GM23248 (cell line): ENCODE results near the gene SLC46A3. TPM values are rescaled to one million over a fixed set of nuclear protein-coding genes. Genes with fewer than 3 reads are reported as not detected.

Experiments
- DNase-seq: peaks from one replicate; pipeline ENCODE4 v3.0.0-alpha.2; 2015
- H2AFZ ChIP-seq: fragments of 200-600 bp; sonication (generic); 2 replicates; pipeline ENCODE4 v1.6.1; 2016; ENCODE audit warnings: antibody characterized with exemption
- H3F3A ChIP-seq: fragments of 200-600 bp; sonication (generic); 2 replicates; pipeline ENCODE4 v1.6.1; 2016; ENCODE audit warnings: mild to moderate bottlenecking, antibody characterized with exemption, mixed run types; ENCODE audit not compliant: insufficient read depth
- H3K27ac ChIP-seq: fragments of 200-600 bp; sonication (generic); 2 replicates; pipeline ENCODE4 v1.5.1; 2016; ENCODE audit warnings: mild to moderate bottlenecking
- H3K27me3 ChIP-seq: fragments of 200-600 bp; sonication (generic); replicated peaks from 2 replicates; pipeline ENCODE4 v1.6.1; 2016; ENCODE audit warnings: mild to moderate bottlenecking; ENCODE audit not compliant: insufficient read depth
- H3K36me3 ChIP-seq: fragments of 200-600 bp; sonication (generic); 2 replicates; pipeline ENCODE4 v1.6.1; 2016; ENCODE audit warnings: low read depth, mild to moderate bottlenecking
- H3K4me1 ChIP-seq: fragments of 200-600 bp; sonication (generic); 2 replicates; pipeline ENCODE4 v1.6.1; 2016; ENCODE audit warnings: mild to moderate bottlenecking; ENCODE audit not compliant: insufficient read depth
- H3K4me2 ChIP-seq: fragments of 200-600 bp; sonication (generic); one replicate; pipeline ENCODE4 v1.6.1; 2016; ENCODE audit warnings: mild to moderate bottlenecking; ENCODE audit not compliant: unreplicated experiment
- H3K4me3 ChIP-seq: fragments of 200-600 bp; sonication (generic); 2 replicates; pipeline ENCODE4 v1.5.1; 2016; ENCODE audit warnings: mild to moderate bottlenecking
- H3K79me2 ChIP-seq: fragments of 200-600 bp; sonication (generic); 2 replicates; pipeline ENCODE4 v1.6.1; 2016; ENCODE audit warnings: mild to moderate bottlenecking; ENCODE audit not compliant: insufficient read depth
- H3K9ac ChIP-seq: fragments of 200-600 bp; sonication (generic); 2 replicates; pipeline ENCODE4 v1.6.1; 2016; ENCODE audit warnings: mild to moderate bottlenecking
- H3K9me2 ChIP-seq: fragments of 200-600 bp; sonication (generic); 2 replicates; pipeline ENCODE4 v1.6.1; 2016; ENCODE audit warnings: mixed run types, mild to moderate bottlenecking, moderate library complexity; ENCODE audit not compliant: insufficient read depth
- H3K9me3 ChIP-seq: fragments of 200-600 bp; sonication (generic); one replicate; pipeline ENCODE4 v1.6.1; 2017; ENCODE audit warnings: low read depth
- H4K20me1 ChIP-seq: fragments of 200-600 bp; sonication (generic); 2 replicates; pipeline ENCODE4 v1.6.0; 2016; ENCODE audit not compliant: insufficient read depth
- EZH2 ChIP-seq: fragments of 200-600 bp; sonication (generic); IDR thresholded peaks from 2 replicates; pipeline ENCODE4 v1.6.1; 2018; ENCODE audit warnings: antibody characterized with exemption, mild to moderate bottlenecking; ENCODE audit not compliant: insufficient read depth, poor library complexity, severe bottlenecking
- EZH2phosphoT487 ChIP-seq: fragments of 200-600 bp; sonication (generic); IDR thresholded peaks from 2 replicates; pipeline ENCODE4 v1.6.1; 2018; ENCODE audit warnings: antibody characterized with exemption, moderate library complexity, mild to moderate bottlenecking, low read depth; ENCODE audit not compliant: insufficient read depth
- WGBS, 2 experiments: methylation state at CpG; one replicate each; pipeline ENCODE4 v1.1.6; 2015 to 2017; ENCODE audit warnings: low lambda C conversion rate in 2 of 2, low coverage in 1 of 2; ENCODE audit errors: missing lambda C conversion rate in 2 of 2; 5-methylcytosine and 5-hydroxymethylcytosine counted together
- in situ Hi-C: fragments of 300-500 bp; cut with MboI; formaldehyde crosslinking; loops from 2 replicates; pipeline ENCODE4 v1.15.0; 2020
- polyA plus RNA-seq: library from polyadenylated mRNA; unstranded; fragments of >200 nt; fragmentation: Nextera tagmentation; extraction: Ambion mirVana; gene quantifications from 2 replicates; pipeline ENCODE4 v1.2.1, GENCODE V29; 2016
- total RNA-seq: library from RNA; depleted of rRNA; stranded (reverse); fragments of >200 nt; shearing (Covaris generic); gene quantifications from 2 replicates; pipeline ENCODE4 v1.2.3, GENCODE V29; 2014

Gene SLC46A3
- total and polyA plus RNA-seq, 2 experiments from 2014 or later = 3.4 to 4.2 TPM

- TF ChIP-seq EZH2phosphoT487 (no peak), EZH2 (no peak)
- no peak overlapping the region for H3K9ac ChIP-seq
- 77 to 87% methylated on average over 5 of the region's 5 CpGs for WGBS, 2 experiments
- no peak overlapping the region for H3K4me2 ChIP-seq
- H3K9me2 ChIP-seq = no peaks in the 10 kb centered on the region
- no peak overlapping the region for H3K4me3 ChIP-seq
- H3K27me3 ChIP-seq = no peaks in the 10 kb centered on the region
- peaks cover 17% of the 10 kb centered on the region for H3K4me1 ChIP-seq
- peak; percentile 20 for DNase-seq
- no peaks in the 10 kb centered on the region for H3K36me3 ChIP-seq
- peaks cover 12% of the 10 kb centered on the region for H3F3A ChIP-seq
- no peaks in the 10 kb centered on the region for H4K20me1 ChIP-seq
- no peaks in the 10 kb centered on the region for H3K79me2 ChIP-seq
- in situ Hi-C loops = no loop called here
- no peak overlapping the region for H3K27ac ChIP-seq
- H2AFZ ChIP-seq = no peak overlapping the region
- H3K9me3 ChIP-seq = no peaks in the 10 kb centered on the region
Measured at GRCh38 chr13:28750187-28751045, 31.6 kb upstream of the SLC46A3 start.

GRCh38 chr13:28747851-28748250, 29.1 kb upstream of the SLC46A3 start:
- DNase-seq = no peak
- Histone ChIP-seq H3F3A (peaks cover 5% of the 10 kb centered on the region), H3K9ac (no peak overlapping the region), H3K4me2 (no peak overlapping the region), H4K20me1 (no peaks in the 10 kb centered on the region), H3K4me3 (no peak overlapping the region), H3K27ac (no peak overlapping the region), H2AFZ (no peak overlapping the region), H3K9me3 (no peaks in the 10 kb centered on the region), H3K4me1 (peaks cover 14% of the 10 kb centered on the region), H3K27me3 (no peaks in the 10 kb centered on the region), H3K79me2 (no peaks in the 10 kb centered on the region), H3K9me2 (no peaks in the 10 kb centered on the region), H3K36me3 (no peaks in the 10 kb centered on the region)
- WGBS, 2 experiments = 88 to 90% methylated on average over 1 of the region's 1 CpG
- TF ChIP-seq EZH2phosphoT487 (no peak), EZH2 (no peak)
- in situ Hi-C loops = no loop called here

- no peaks in the 10 kb centered on the region for H3K27me3 ChIP-seq
- 72 to 82% methylated on average over 4 of the region's 4 CpGs for WGBS, 2 experiments
- TF ChIP-seq EZH2phosphoT487 (no peak), EZH2 (no peak)
Measured at GRCh38 chr13:28746287-28746612, 27.5 kb upstream of the SLC46A3 start.

GRCh38 chr13:28744656-28745055, 25.9 kb upstream of the SLC46A3 start:
- Histone ChIP-seq H3K4me3 (no peak overlapping the region), H3K9me2 (no peaks in the 10 kb centered on the region), H3F3A (peaks cover 5% of the 10 kb centered on the region; the same call in 1 of the 2 replicates), H3K9ac (no peak overlapping the region), H3K36me3 (no peaks in the 10 kb centered on the region), H2AFZ (0 out of 2 replicates have a peak overlapping the region, but pooled peaks have one; percentile 52), H3K4me1 (peaks cover 11% of the 10 kb centered on the region), H4K20me1 (no peaks in the 10 kb centered on the region), H3K79me2 (no peaks in the 10 kb centered on the region), H3K27ac (peak overlapping the region; percentile 43), H3K4me2 (no peak overlapping the region), H3K9me3 (no peaks in the 10 kb centered on the region), H3K27me3 (no peaks in the 10 kb centered on the region)
- TF ChIP-seq EZH2phosphoT487 (no peak), EZH2 (no peak)
- in situ Hi-C loops = no loop called here
- WGBS, 2 experiments = 75% methylated on average over 6 of the region's 6 CpGs
- DNase-seq = no peak

More at GRCh38 chr13:28746287-28746612, 27.5 kb upstream of the SLC46A3 start:
- H3K27ac ChIP-seq = no peak overlapping the region
- no peaks in the 10 kb centered on the region for H3K9me2 ChIP-seq
- peaks cover 11% of the 10 kb centered on the region for H3K4me1 ChIP-seq
- no peaks in the 10 kb centered on the region for H3K9me3 ChIP-seq
- H3K4me3 ChIP-seq = no peak overlapping the region
- no peaks in the 10 kb centered on the region for H3K79me2 ChIP-seq
- no peak for DNase-seq
- peaks cover 5% of the 10 kb centered on the region; the same call in 1 of the 2 replicates for H3F3A ChIP-seq
- no peak overlapping the region for H3K9ac ChIP-seq
- H3K36me3 ChIP-seq = no peaks in the 10 kb centered on the region
- no peaks in the 10 kb centered on the region for H4K20me1 ChIP-seq
- in situ Hi-C loops = no loop called here
- H2AFZ ChIP-seq = no peak overlapping the region
- no peak overlapping the region for H3K4me2 ChIP-seq
